Tibial nerve (tissue), 4 donors: Measurements from ENCODE around the gene MSI2. TPM values are rescaled to one million over a fixed set of nuclear protein-coding genes. Genes with fewer than 3 reads are reported as not detected.

ENCODE experiments used
- DNase-seq, 2 donors: peaks; one replicate each; pipeline ENCODE4 v3.0.0-alpha.2; 2019; ENCODE audit warnings: low spot score in 2 of 2
- H3K27ac ChIP-seq, 4 donors: fragments of 200-600 bp; sonication (generic) in 3 of 4; one replicate each; pipeline ENCODE4 v1.5.1; 2017 to 2019; ENCODE audit warnings: mild to moderate bottlenecking in 1 of 4
- H3K27me3 ChIP-seq, 2 donors: fragments of 200-600 bp; sonication (generic) in 1 of 2; one replicate each; pipeline versions ENCODE4 v1.5.1 to v1.6.0; 2017 to 2019
- H3K36me3 ChIP-seq, 3 donors: fragments of 200-600 bp; sonication (generic); one replicate each; pipeline ENCODE4 v1.5.1; 2018 to 2019
- H3K4me1 ChIP-seq, 4 donors: fragments of 200-600 bp; sonication (generic) in 3 of 4; one replicate each; pipeline ENCODE4 v1.5.1; 2017 to 2019
- H3K4me3 ChIP-seq, 4 donors: fragments of 200-600 bp; sonication (generic) in 3 of 4; one replicate each; pipeline ENCODE4 v1.5.1; 2017 to 2019; ENCODE audit warnings: mild to moderate bottlenecking in 1 of 4, moderate library complexity in 1 of 4
- H3K9me3 ChIP-seq, 4 donors: fragments of 200-600 bp; sonication (generic) in 3 of 4; one replicate each; pipeline ENCODE4 v1.5.1; 2017 to 2019
- EP300 ChIP-seq, 2 donors: sonication (generic); formaldehyde crosslinking; IDR thresholded peaks; one replicate each; pipeline ENCODE4 v1.6.1; 2017; ENCODE audit warnings: antibody characterized with exemption in 2 of 2, mild to moderate bottlenecking in 1 of 2
- POLR2A ChIP-seq, 2 donors: fragments of 450-650 bp; IDR thresholded peaks; one replicate each; pipeline ENCODE4 v1.6.1; 2017; ENCODE audit warnings: antibody characterized with exemption in 2 of 2, mild to moderate bottlenecking in 2 of 2, moderate library complexity in 2 of 2
- WGBS, 2 donors: methylation state at CpG; one replicate each; pipeline ENCODE4 v1.1.5; 2018; 5-methylcytosine and 5-hydroxymethylcytosine counted together
- total RNA-seq, 4 donors: library from RNA; depleted of rRNA; stranded (reverse); fragments of >200 nt; gene quantifications; one replicate each; pipeline ENCODE4 v1.1.0, GENCODE V29; 2016
- TF ChIP-seq, protein P1 (sequence below), 5 experiments: fragments of 200-600 bp in 3 of 5; fragments of 450-650 bp in 2 of 5; sonication (generic) in 3 of 5; IDR thresholded peaks; one replicate each; pipeline ENCODE4 v1.5.1; 2016 to 2019; ENCODE audit warnings: antibody characterized with exemption in 5 of 5, mild to moderate bottlenecking in 3 of 5, moderate library complexity in 2 of 5

MSI2 gene
- total RNA-seq, 4 donors from 2014 or later = 11.5 to 18.3 (median 14.2) TPM

GRCh38 chr17:57723427-57724025 lies 467.2 kb downstream of the MSI2 start:
- Histone ChIP-seq H3K9me3 (no peaks in the 10 kb centered on the region), H3K4me3 (no peak overlapping the region), H3K27ac (no peak overlapping the region), H3K27me3 (no peaks in the 10 kb centered on the region), H3K36me3 (no peaks in the 10 kb centered on the region), H3K4me1 (no peaks in the 10 kb centered on the region)
- no peak for DNase-seq
- TF ChIP-seq EP300 (IDR thresholded peaks at IDR 0.05) (no peak), POLR2A (IDR thresholded peaks at IDR 0.05) (no peak)
- TF ChIP-seq, protein P1, sequence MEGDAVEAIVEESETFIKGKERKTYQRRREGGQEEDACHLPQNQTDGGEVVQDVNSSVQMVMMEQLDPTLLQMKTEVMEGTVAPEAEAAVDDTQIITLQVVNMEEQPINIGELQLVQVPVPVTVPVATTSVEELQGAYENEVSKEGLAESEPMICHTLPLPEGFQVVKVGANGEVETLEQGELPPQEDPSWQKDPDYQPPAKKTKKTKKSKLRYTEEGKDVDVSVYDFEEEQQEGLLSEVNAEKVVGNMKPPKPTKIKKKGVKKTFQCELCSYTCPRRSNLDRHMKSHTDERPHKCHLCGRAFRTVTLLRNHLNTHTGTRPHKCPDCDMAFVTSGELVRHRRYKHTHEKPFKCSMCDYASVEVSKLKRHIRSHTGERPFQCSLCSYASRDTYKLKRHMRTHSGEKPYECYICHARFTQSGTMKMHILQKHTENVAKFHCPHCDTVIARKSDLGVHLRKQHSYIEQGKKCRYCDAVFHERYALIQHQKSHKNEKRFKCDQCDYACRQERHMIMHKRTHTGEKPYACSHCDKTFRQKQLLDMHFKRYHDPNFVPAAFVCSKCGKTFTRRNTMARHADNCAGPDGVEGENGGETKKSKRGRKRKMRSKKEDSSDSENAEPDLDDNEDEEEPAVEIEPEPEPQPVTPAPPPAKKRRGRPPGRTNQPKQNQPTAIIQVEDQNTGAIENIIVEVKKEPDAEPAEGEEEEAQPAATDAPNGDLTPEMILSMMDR (IDR thresholded peaks at IDR 0.05) = no peak
- 74 to 77% methylated on average over 13 of the region's 13 CpGs for WGBS, 2 donors

DNA sequence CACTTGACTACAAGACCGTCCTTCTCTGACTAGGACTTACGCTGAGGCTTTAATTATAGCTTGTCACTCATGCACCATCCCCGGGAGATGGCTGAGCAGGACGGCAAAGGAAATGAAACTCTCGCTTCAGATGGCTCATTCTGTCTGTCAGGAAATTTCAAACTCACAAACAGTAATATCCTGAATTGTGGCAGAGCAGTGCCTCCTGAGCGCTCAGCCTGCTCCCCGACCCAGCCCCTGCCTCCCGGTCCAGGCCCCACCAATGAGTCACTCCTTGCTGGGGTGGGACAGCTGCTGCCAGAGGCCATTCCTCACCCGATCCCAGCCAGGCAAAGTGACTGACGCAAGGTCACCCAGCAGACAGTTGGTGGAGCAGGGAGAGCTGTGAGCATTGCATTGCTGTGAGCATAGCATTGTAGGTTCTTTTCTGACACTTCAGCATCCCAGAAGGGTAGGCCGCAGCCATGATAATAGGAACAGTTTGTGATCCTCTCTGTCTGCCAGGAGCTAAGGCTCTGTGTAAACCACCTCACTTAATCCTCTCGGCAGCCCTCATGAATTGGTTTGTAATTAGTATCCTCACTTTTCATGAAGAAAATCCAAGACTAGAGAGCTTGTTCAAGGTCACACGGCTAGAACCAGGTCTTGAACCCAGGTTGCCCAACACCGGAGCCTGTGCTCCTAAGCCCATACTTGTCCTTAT lies 467.9 kb downstream of the MSI2 start:
- H3K9me3 ChIP-seq = no peaks in the 10 kb centered on the region
- H3K36me3 ChIP-seq = no peaks in the 10 kb centered on the region
- 63 to 67% methylated on average over 14 of the region's 14 CpGs for WGBS, 2 donors
- H3K4me1 ChIP-seq = no peaks in the 10 kb centered on the region
- H3K4me3 ChIP-seq = no peak overlapping the region
- no peak for DNase-seq
- TF ChIP-seq POLR2A (IDR thresholded peaks at IDR 0.05) (no peak), EP300 (IDR thresholded peaks at IDR 0.05) (no peak)
- TF ChIP-seq, protein P1 (IDR thresholded peaks at IDR 0.05) = no peak
- no peak overlapping the region for H3K27ac ChIP-seq
- H3K27me3 ChIP-seq = no peaks in the 10 kb centered on the region

- Histone ChIP-seq H3K36me3 (no peaks in the 10 kb centered on the region), H3K4me1 (no peaks in the 10 kb centered on the region), H3K27me3 (no peaks in the 10 kb centered on the region), H3K9me3 (no peaks in the 10 kb centered on the region), H3K4me3 (no peak overlapping the region), H3K27ac (no peak overlapping the region)
- no peak for DNase-seq
- WGBS, 2 donors = 80 to 95% methylated on average over 4 to 5 of the region's 5 CpGs
- TF ChIP-seq, protein P1 (IDR thresholded peaks at IDR 0.05) = no peak
- no peak for TF ChIP-seq EP300 (IDR thresholded peaks at IDR 0.05)
- TF ChIP-seq POLR2A (IDR thresholded peaks at IDR 0.05) = no peak
Observed at GRCh38 chr17:57724729-57725125, 468.4 kb downstream of the MSI2 start.

DNA sequence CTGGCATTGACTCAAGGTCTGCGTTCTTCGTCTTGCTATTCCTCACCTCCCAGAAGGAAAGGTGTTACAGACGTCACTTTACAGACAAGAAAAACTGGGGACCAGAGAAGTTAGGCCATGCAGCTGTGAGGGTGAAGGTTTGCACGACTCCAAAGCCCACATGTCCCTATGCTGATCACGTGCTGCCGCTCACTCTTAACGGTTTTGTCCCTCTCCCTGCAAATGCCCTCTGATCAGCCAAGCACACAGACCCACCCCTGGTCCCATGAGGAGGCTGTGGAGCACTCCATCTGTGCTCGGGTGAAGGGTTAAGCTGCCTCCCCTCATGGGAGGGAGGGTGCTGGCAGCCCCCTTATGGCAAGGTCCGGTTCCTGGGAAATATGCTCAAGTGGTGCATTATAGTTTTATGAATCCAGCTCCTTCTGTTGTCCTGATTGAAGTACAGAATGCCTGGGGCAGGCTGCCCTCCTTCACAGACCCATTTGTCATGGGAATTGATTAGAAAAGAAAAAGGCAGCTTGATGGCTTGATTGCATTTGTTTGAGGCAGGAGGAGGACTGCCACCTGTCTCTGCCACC lies 470.0 kb downstream of the MSI2 start:
- Histone ChIP-seq H3K36me3 (no peaks in the 10 kb centered on the region), H3K4me3 (no peak overlapping the region), H3K27me3 (no peaks in the 10 kb centered on the region), H3K9me3 (no peaks in the 10 kb centered on the region), H3K4me1 (no peaks in the 10 kb centered on the region), H3K27ac (no peak overlapping the region)
- TF ChIP-seq EP300 (IDR thresholded peaks at IDR 0.05) (no peak), POLR2A (IDR thresholded peaks at IDR 0.05) (no peak)
- TF ChIP-seq, protein P1 (IDR thresholded peaks at IDR 0.05) = no peak
- no peak for DNase-seq
- WGBS, 2 donors = 64 to 72% methylated on average over 9 of the region's 9 CpGs

DNA sequence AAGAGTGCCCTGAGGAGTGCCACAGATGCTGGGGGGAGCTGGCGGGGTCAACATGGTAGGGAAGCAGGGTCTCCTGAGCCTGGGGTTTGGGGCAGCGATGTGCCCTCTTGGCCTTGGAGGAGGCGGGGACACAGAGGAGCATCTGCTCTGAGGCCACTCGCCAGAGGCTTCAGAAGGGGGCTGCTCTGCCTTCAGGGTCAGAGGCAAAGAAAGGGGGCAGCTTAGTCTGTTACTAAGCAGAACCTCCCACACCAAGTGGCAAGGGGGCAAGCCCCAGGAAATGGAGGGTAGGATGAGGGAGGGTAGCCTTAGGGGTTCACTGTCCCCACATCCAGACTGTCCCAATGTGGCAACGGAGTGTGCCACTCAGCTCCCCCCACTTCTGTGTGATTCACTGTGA lies 470.5 kb downstream of the MSI2 start:
- H3K27me3 ChIP-seq = no peaks in the 10 kb centered on the region
- whole genome bisulfite sequencing, 2 donors = 64 to 74% methylated on average over 5 of the region's 5 CpGs
- no peaks in the 10 kb centered on the region for H3K4me1 ChIP-seq
- no peak for DNase-seq
- no peaks in the 10 kb centered on the region for H3K36me3 ChIP-seq
- no peak overlapping the region for H3K27ac ChIP-seq
- H3K4me3 ChIP-seq = no peak overlapping the region
- no peaks in the 10 kb centered on the region for H3K9me3 ChIP-seq
- no peak for TF ChIP-seq EP300 (IDR thresholded peaks at IDR 0.05)
- TF ChIP-seq, protein P1 (IDR thresholded peaks at IDR 0.05) = no peak
- no peak for TF ChIP-seq POLR2A (IDR thresholded peaks at IDR 0.05)
